GM06990 (cell line): ENCODE data around the gene ZBTB11.
"Not testable (repeated sequence)": the region's sequence is repeated elsewhere in the genome, so short reads cannot be mapped to it uniquely, and the experiment has no call there.

ENCODE experiments used
- DNase-seq: peaks from one replicate; pipeline ENCODE4 v3.0.0-alpha.2; 2011; ENCODE audit not compliant: insufficient read length; ENCODE audit errors: extremely low read depth
- H3K27me3 ChIP-seq: replicated peaks from 2 replicates; pipeline ENCODE4 v1.6.0; 2011; ENCODE audit warnings: low read length; ENCODE audit not compliant: control insufficient read depth, insufficient read depth
- H3K36me3 ChIP-seq: 2 replicates; pipeline ENCODE4 v1.5.1; 2011; ENCODE audit warnings: low read length; ENCODE audit not compliant: control insufficient read depth, insufficient read depth
- H3K4me3 ChIP-seq: replicated peaks from 2 replicates; pipeline ENCODE4 v1.5.1; 2011; ENCODE audit warnings: low read depth, mild to moderate bottlenecking, control low read depth, low read length
- CTCF ChIP-seq: IDR thresholded peaks from 2 replicates; pipeline ENCODE4 v1.5.1; 2011; ENCODE audit warnings: low read length, control low read depth, mild to moderate bottlenecking, inconsistent platforms; ENCODE audit not compliant: insufficient read depth, poor library complexity, severe bottlenecking

Gene ZBTB11

GRCh38 chr3:101635954-101636798 is 40.8 kb downstream of the ZBTB11 start:
- Histone ChIP-seq H3K36me3 (no peaks in the 10 kb centered on the region), H3K4me3 (no peak overlapping the region), H3K27me3 (no peaks in the 10 kb centered on the region)
- TF ChIP-seq CTCF, result peak; percentile 75
- DNase-seq, result no peak

GRCh38 chr3:101635345-101635744 is 41.6 kb downstream of the ZBTB11 start:
- no peaks in the 10 kb centered on the region for H3K36me3 ChIP-seq
- DNase-seq, result no peak

GRCh38 chr3:101634591-101635196 is 42.2 kb downstream of the ZBTB11 start:
- TF ChIP-seq CTCF, result no peak
- DNase-seq, result no peak
- no peak overlapping the region for H3K4me3 ChIP-seq
- no peaks in the 10 kb centered on the region for H3K27me3 ChIP-seq
- no peaks in the 10 kb centered on the region for H3K36me3 ChIP-seq

More at GRCh38 chr3:101635345-101635744, 41.6 kb downstream of the ZBTB11 start:
- H3K27me3 ChIP-seq, result no peaks in the 10 kb centered on the region
- H3K4me3 ChIP-seq, result no peak overlapping the region
- TF ChIP-seq CTCF, result no peak

- Histone ChIP-seq H3K4me3 (no peak overlapping the region), H3K27me3 (no peaks in the 10 kb centered on the region)
- DNase-seq, result no peak
Observed at GRCh38 chr3:101633186-101633585, 43.7 kb downstream of the ZBTB11 start.

GRCh38 chr3:101632586-101632985 is 44.3 kb downstream of the ZBTB11 start:
- H3K27me3 ChIP-seq, result no peaks in the 10 kb centered on the region
- no peak for DNase-seq
- no peak for TF ChIP-seq CTCF
- H3K36me3 ChIP-seq, result no peaks in the 10 kb centered on the region
- H3K4me3 ChIP-seq, result no peak overlapping the region

More at GRCh38 chr3:101633186-101633585, 43.7 kb downstream of the ZBTB11 start:
- TF ChIP-seq CTCF, result no peak
- H3K36me3 ChIP-seq, result no peaks in the 10 kb centered on the region

- DNase-seq, H3K4me3 ChIP-seq, H3K27me3 ChIP-seq, H3K36me3 ChIP-seq: not testable (repeated sequence)
Observed at GRCh38 chr3:101631959-101632358, 45.0 kb downstream of the ZBTB11 start.
